GM10266 (cell line): ENCODE data around the gene TENM3.

Experiments used
- DNase-seq: peaks from one replicate; pipeline ENCODE4 v3.0.0; 2012; ENCODE audit errors: extremely low spot score
- TF ChIP-seq, protein P1 (sequence below): IDR thresholded peaks from 2 replicates; pipeline ENCODE4 v1.5.1; 2012; ENCODE audit warnings: mild to moderate bottlenecking, low read depth; ENCODE audit not compliant: control insufficient read depth, insufficient read depth; ENCODE audit errors: missing control alignments

TENM3 gene

DNA sequence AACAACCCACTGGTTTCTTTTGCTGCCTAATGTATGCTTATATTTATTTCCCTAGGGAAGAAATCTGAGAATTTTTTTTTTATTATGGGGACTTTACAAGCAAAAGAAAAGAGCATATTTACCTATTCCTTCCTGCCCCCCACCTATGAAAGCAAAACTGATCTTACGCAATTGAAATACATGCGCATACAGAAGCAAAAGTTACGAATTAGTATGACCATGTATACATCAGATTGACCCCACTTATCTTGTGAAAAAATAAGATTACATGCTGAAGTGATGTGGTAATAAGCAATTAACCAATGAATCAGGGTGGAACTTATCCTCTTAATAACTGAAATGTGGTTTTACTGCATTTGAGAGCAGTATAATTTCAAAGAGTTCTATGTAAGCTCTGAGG is 151.0 kb downstream of the TENM3 start:
- no peak for DNase-seq
- TF ChIP-seq, protein P1, sequence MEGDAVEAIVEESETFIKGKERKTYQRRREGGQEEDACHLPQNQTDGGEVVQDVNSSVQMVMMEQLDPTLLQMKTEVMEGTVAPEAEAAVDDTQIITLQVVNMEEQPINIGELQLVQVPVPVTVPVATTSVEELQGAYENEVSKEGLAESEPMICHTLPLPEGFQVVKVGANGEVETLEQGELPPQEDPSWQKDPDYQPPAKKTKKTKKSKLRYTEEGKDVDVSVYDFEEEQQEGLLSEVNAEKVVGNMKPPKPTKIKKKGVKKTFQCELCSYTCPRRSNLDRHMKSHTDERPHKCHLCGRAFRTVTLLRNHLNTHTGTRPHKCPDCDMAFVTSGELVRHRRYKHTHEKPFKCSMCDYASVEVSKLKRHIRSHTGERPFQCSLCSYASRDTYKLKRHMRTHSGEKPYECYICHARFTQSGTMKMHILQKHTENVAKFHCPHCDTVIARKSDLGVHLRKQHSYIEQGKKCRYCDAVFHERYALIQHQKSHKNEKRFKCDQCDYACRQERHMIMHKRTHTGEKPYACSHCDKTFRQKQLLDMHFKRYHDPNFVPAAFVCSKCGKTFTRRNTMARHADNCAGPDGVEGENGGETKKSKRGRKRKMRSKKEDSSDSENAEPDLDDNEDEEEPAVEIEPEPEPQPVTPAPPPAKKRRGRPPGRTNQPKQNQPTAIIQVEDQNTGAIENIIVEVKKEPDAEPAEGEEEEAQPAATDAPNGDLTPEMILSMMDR = no peak

DNA sequence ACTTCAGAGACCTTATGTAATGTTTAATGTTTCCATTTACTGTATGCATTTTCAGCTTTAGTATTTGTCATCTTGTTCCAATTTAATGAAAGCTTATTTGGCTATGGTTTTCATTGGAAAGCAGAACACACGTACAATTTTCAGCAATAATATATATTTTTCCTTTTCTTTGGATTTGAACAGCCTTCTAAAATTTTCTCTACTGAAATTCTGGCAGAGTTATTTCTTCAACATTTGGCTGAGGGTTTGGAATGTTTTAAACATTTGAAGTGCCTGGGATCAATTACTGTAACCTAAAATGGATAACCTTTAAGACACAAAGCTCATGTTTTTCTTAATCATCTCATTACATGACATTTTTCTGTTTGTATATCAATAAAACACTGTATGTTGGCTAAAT is 156.9 kb downstream of the TENM3 start:
- DNase-seq = no peak
- TF ChIP-seq, protein P1 = no peak

DNA sequence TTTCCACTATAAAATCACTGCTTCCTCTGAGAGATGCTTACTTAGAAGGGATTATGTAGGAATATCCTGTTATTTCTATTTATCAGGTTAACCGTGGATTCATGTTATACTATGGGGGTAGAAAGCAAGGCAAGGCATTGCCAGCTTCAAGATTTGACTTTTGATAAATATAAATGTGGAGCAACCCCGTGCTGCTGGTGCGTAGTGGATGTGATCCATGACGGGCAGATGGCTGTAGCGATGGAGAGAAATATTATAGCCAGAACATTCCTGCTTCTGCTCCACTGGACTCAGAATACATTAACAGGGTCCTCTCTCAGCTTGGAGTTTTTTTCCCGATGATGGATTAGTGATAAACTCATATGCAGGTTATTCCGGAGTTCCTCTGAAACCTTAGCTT is 157.6 kb downstream of the TENM3 start:
- DNase-seq = no peak
- TF ChIP-seq, protein P1 = no peak

DNA sequence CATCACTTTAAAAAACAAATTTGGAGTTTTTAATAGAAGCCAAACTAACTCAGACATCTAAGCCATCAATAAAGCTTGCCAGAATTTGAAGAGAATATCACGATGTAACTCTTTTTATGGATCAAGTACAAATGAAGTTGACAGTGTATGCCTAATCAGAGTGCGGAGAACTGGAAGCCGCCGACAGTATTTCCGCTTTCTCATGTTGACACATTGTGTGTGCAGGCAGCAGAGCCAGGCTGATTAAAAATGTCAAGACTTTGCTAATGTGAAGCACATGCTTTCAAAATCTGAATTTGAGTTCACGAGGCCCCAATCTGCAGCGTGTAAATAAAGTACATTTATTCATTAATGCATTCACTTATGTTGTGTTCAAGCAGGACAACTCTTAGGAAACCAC is 161.2 kb downstream of the TENM3 start:
- DNase-seq = no peak
- TF ChIP-seq, protein P1 = no peak

DNA sequence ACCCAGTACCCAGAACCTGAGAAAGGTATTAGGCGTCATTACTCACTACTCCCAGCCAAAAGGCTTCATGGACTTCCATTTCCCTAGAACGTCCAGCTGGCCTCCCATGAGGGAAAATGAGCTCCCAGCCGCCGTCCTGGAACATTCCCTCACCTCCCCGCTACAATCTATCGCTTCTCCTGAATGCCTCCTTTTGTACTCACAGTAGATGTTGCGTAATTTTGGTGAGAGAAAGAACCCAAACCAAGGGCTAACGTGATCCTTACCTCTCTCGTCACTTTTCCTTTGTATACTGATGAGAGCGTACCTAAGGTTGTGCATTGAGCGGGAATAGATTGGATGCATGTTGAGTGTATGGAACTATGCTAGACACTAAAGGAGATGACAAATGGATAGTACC is 161.9 kb downstream of the TENM3 start:
- DNase-seq = no peak
- TF ChIP-seq, protein P1 = no peak

DNA sequence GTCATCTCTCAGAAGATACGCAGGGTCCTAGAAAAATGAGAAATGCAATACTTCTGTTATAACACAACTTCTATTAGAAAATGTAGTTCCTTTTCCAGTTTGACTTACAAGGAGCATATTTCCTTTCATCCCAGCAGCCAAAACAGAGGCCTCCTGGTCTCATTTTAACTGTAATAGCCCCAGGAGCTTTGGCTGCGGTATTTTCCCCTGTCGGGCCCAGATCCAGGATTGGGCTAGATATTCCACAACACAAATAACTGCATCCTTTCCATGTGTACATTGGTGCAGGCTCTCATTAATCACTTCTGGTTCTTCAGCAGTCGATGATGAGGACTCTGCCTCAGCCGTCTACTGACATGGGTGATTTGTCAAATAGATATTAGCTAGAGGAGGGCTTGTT is 166.1 kb downstream of the TENM3 start:
- TF ChIP-seq, protein P1 = no peak
- DNase-seq = no peak

DNA sequence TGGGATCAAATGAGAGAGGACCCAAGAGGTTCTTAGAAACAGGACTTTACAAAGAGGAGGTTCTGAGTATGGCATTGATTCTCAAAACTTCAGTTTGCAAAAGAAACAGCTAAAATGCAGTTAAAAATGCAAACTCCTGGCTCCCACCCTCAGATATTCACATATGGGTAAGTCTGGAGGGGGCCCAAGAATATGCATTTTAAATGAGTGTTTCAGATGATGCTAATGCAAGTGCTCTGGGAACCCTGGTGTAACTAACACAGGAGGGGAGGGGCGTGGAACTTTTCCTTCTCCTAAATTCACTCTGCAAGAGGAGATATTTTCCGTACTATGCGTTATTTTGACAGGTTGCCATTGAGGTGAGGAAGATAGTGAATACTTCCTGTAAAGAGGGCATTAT is 168.2 kb downstream of the TENM3 start:
- no peak for DNase-seq
- TF ChIP-seq, protein P1 = no peak
